Measurements from ENCODE around the gene ANO6. TPM values are rescaled to one million over a fixed set of nuclear protein-coding genes. Genes with fewer than 3 reads are reported as not detected.

The ANO6 gene
- total RNA-seq, 2 donors from 2014 or later: 13.2 to 21.2 TPM

DNA sequence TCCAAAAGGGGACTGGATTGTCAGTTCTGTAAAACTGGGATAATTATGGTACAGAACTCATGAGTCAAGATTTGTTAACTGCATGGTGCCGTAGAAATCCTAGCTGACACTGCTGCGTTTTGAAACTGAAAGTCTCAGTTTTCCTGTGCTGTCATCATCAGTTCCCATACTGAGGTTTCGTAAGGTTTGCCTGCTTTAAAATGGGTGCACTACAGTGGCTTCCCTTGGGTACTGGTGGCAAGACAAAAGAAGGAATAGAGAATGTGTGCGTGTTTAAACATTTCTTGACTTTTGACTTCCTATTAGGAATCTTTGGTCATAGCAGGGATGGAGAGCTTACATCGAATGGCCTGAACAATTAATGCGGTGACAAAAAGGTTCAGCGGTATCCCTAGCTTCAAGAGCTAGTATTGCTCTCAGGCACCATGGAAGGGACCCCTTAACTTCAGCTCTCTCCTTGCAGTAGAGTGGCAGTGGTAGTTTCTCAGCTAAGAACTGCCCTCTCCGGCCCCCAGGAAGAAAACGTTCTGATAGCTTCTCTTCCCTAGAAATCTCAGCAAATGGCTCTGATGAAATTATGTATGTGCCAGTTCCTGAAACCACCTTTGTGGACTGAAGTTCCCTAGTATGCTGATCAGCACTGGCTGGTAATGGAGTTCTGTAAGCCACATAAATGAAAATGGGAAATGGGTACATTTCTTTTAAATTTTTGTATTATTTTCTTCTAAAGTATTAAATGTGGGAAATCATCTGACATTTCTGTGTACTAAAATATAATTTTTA, 28.9 kb downstream of the ANO6 start:
- H3K4me3 ChIP-seq: no peak overlapping the region
- H3K27ac ChIP-seq: peak overlapping the region; percentile 1
- intact Hi-C loops (cut with DNase I): no loop called here

DNA sequence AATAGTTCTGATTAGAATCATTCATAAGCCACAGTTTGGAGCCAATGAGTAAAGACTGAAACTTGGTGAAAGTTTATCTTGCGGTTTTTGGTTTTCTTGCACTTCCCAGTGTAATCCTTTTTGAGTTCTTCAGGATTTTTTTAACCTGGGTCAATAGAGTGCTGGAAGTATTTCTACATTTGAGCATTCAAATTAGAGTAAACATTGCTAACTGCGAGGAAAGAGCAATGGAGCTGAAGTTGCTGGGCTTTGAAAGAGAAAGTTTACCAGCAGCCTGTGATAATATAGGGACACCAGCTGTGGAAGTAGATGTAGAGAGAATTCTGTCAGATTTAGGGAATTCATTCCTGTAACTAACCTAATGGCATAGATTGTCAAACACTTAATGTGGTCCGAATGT, 30.3 kb downstream of the ANO6 start:
- Histone ChIP-seq H3K36me3 (no peaks in the 10 kb centered on the region), H3K27ac (no peak overlapping the region), H3K9ac (ENCODE audit: low read depth in 2 of 2, low read length in 2 of 2) (no peak overlapping the region), H3K9me3 (no peaks in the 10 kb centered on the region), H3K4me3 (no peak overlapping the region), H3K4me1 (no peaks in the 10 kb centered on the region), H3K27me3 (no peaks in the 10 kb centered on the region)
- intact Hi-C loops (cut with DNase I): no loop called here
- TF ChIP-seq, protein P1, sequence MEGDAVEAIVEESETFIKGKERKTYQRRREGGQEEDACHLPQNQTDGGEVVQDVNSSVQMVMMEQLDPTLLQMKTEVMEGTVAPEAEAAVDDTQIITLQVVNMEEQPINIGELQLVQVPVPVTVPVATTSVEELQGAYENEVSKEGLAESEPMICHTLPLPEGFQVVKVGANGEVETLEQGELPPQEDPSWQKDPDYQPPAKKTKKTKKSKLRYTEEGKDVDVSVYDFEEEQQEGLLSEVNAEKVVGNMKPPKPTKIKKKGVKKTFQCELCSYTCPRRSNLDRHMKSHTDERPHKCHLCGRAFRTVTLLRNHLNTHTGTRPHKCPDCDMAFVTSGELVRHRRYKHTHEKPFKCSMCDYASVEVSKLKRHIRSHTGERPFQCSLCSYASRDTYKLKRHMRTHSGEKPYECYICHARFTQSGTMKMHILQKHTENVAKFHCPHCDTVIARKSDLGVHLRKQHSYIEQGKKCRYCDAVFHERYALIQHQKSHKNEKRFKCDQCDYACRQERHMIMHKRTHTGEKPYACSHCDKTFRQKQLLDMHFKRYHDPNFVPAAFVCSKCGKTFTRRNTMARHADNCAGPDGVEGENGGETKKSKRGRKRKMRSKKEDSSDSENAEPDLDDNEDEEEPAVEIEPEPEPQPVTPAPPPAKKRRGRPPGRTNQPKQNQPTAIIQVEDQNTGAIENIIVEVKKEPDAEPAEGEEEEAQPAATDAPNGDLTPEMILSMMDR (IDR thresholded peaks at IDR 0.05): no peak
- DNase-seq: no peak

More for the DNA sequence above, 28.9 kb downstream of the ANO6 start:
- H3K9ac ChIP-seq (ENCODE audit: low read depth in 2 of 2, low read length in 2 of 2): no peak overlapping the region
- no peak for DNase-seq
- H3K4me1 ChIP-seq: no peaks in the 10 kb centered on the region
- H3K36me3 ChIP-seq: no peaks in the 10 kb centered on the region
- TF ChIP-seq, protein P1 (IDR thresholded peaks at IDR 0.05): no peak
- no peaks in the 10 kb centered on the region for H3K9me3 ChIP-seq
- no peaks in the 10 kb centered on the region for H3K27me3 ChIP-seq

DNA sequence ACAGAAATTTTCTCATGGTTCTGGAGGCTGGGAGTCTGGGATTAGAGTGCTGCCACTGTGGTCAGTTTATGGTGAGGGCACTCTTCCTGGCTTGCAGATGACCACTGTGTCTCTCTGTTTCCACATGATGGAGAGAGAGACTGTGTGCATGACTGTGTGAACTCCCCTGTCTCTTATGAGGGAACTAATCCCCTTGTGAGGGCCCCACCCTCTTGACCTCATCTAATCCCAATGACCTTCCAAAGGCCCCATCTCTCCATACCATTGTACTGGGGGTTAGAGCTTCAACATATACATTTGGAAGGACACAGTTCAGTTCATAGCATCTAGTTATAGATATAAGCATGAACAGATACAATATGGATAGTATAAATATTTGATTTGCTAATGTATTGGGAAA, 31.7 kb downstream of the ANO6 start:
- Histone ChIP-seq H3K4me3 (no peak overlapping the region), H3K27ac (no peak overlapping the region), H3K9me3 (no peaks in the 10 kb centered on the region), H3K27me3 (no peaks in the 10 kb centered on the region), H3K36me3 (no peaks in the 10 kb centered on the region), H3K4me1 (no peaks in the 10 kb centered on the region), H3K9ac (ENCODE audit: low read depth in 2 of 2, low read length in 2 of 2) (no peak overlapping the region)
- no peak for DNase-seq
- TF ChIP-seq, protein P1 (IDR thresholded peaks at IDR 0.05): no peak
- intact Hi-C loops (cut with DNase I): no loop called here

DNA sequence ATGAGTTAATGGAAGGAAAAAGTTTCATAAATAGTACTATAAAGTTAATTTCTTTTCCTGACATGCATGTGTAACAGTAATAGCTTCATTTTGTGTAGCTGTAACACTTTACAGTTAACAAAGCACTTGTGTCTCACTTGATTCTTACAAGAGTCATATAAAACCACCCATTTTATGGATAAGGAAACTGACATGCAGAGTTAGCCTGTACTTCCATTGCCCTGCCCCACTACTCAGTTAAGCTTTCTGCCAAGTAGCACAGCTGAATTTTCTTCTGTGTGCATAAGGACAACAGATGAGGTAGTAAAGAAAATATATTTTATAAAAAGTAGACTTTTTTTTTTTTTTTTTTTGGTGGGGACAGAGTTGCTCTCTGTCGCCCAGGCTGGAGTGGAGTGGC, 32.2 kb downstream of the ANO6 start:
- no peak for DNase-seq
- no peaks in the 10 kb centered on the region for H3K4me1 ChIP-seq
- no peak overlapping the region for H3K4me3 ChIP-seq
- H3K9me3 ChIP-seq: no peaks in the 10 kb centered on the region
- H3K27me3 ChIP-seq: no peaks in the 10 kb centered on the region
- intact Hi-C loops (cut with DNase I): no loop called here
- H3K9ac ChIP-seq (ENCODE audit: low read depth in 2 of 2, low read length in 2 of 2): no peak overlapping the region
- H3K36me3 ChIP-seq: no peaks in the 10 kb centered on the region
- TF ChIP-seq, protein P1 (IDR thresholded peaks at IDR 0.05): no peak
- H3K27ac ChIP-seq: no peak overlapping the region

DNA sequence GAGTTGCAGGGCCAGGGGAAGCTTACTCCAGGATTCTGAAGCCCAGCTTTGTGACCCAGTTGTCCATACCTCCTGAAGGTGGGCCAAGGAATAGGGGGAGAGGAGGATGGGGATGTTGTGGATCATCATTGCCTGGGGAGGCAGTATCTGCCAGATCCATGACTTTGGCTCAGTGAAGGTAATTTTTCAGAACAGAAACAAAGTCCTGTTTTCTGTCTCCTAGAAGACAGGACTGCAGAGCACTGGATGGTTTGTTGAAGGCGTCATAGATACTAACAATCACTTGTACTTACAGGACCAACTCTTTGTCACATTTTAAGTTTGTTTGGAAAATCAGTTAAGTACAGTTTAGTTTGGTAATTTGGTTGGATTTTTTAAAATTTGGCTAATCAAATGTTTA, 38.4 kb downstream of the ANO6 start:
- Histone ChIP-seq H3K9ac (ENCODE audit: low read depth in 2 of 2, low read length in 2 of 2) (no peak overlapping the region), H3K4me3 (no peak overlapping the region), H3K36me3 (no peaks in the 10 kb centered on the region), H3K9me3 (no peaks in the 10 kb centered on the region), H3K4me1 (no peaks in the 10 kb centered on the region), H3K27ac (no peak overlapping the region), H3K27me3 (no peaks in the 10 kb centered on the region)
- no peak for DNase-seq
- intact Hi-C loops (cut with DNase I): no loop called here
- TF ChIP-seq, protein P1 (IDR thresholded peaks at IDR 0.05): no peak
